Activated naive CD4-positive, alpha-beta T cell treated with anti-CD3 and anti-CD28 coated beads, Interleukin-2, amount 50 U/mL, for 16 hours (primary cell): Measurements from ENCODE around the gene LEFTY1.

Source experiments
- DNase-seq: peaks from one replicate; pipeline ENCODE4 v3.0.0-alpha.2; 2020

LEFTY1 gene

DNA sequence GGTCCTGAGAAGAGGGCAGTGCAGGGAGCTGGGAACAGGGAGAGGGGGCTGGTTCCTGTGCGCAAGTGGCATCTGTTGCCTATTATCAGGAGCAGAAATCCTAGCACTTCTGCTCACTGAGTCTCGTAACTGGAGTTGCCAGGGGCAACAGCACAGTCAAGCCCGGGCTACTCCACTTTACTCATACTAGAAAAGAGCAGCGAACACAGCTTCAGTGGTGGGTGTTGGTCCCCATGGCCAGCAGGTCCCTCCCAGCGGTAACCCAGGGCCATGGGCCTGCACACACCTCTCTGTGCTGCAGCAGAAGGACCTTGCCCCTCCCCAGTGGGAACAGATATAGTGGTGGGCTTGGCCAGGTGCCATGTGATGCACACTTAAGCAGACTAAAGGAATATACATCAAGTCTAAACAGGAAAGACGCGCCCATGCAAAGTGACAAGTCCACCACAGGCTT is 26.6 kb upstream of the LEFTY1 start:
- no peak for DNase-seq

- DNase-seq = no peak
These were observed 26.0 kb upstream of the LEFTY1 start for GRCh38 chr1:225914947-225915346.

GRCh38 chr1:225914391-225914790 is 25.4 kb upstream of the LEFTY1 start:
- no peak for DNase-seq

- DNase-seq = peak; percentile 76
These were observed 22.5 kb upstream of the LEFTY1 start for GRCh38 chr1:225911191-225912130.

GRCh38 chr1:225909477-225909876 is 20.5 kb upstream of the LEFTY1 start:
- no peak for DNase-seq

- no peak for DNase-seq
These were observed 19.8 kb upstream of the LEFTY1 start for GRCh38 chr1:225908773-225909172.

DNA sequence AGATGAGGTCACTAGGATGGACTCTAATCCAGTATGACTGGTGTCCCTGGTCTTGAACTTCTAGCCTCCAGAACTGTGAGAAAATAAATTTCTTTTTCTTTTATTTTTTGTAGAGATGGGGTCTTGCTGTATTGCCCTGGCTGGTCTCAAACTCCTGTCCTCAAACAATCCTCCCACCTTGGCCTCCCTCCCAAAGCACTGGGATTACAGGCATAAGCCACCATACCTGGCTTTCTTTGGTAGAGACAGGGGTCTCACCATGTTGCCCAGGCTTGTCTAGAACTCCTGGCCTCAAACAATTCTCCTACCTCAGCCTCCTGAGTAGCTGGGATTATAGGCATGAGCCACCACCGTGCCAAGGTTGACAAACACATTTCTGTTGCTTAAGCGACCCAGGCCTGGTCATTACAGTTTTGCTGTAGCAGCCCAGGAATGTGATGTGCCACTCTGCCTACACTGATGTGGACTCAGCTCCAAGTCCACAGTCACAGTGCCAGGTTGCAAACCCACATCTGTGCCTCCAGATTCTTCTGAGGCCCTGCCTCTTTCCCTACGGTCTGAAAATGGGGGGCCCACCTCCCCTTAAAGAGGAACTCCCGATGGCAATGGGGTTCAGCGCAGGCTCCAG is 19.2 kb upstream of the LEFTY1 start:
- DNase-seq = no peak

DNA sequence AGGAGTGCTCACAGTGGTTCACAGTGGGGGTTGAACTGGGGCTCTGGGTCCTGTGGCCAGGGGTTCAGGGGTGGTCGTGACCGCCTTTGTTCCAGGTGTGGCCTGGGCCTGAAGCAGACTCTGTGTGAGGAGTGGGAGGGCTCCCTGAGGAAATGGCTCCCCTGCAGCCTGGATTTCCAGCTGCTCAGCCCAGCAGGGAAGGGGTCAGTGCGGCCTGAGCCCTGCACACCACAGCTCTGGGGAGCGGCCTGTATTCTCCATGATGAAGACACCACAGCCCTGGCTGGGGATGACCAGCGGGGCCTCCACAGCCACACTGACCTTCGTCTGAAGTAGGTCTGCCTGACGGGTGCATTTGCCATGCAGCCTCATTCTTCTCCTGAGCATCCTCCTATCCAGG is 18.4 kb upstream of the LEFTY1 start:
- DNase-seq = no peak

DNA sequence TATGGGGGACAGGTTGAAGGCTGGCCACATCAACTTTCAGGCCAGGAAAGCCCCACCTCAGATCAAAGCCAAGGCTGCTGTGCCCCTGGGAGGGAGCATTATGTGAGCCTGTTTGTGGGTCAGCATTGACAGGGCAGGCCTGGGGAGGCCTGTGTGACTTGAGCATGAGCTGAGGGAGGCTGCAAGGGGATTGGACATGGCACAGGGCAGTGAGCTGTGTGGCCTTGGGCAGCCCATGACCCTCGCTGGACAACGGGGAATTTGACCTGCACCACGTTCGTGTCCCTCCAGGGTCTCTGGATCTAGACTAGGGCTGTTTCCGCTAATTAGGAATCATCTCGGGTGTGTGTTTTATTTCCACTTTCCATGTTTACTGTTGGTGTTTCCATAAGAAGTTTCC is 17.5 kb upstream of the LEFTY1 start:
- DNase-seq = no peak

DNA sequence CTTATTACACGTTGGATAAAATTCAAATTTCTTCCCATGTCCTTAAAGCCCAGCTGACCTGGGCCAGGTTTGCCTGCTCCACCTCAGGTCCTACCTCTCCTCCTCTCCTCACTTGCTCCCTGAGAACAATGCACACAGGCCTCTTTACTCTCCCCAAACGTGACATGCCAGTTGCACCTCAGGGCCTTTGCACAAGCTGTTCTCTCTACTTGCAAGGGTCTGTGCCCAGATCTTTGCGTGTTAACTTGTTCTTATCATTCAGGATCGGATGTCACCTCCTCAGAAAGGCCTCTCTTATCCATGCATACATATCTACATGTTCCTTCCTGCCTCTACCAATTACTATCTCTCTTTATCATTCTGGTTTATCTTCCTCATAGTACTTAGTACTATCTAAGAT is 14.7 kb upstream of the LEFTY1 start:
- DNase-seq = no peak

- no peak for DNase-seq
These were observed 10.3 kb upstream of the LEFTY1 start for GRCh38 chr1:225899044-225899925.

DNA sequence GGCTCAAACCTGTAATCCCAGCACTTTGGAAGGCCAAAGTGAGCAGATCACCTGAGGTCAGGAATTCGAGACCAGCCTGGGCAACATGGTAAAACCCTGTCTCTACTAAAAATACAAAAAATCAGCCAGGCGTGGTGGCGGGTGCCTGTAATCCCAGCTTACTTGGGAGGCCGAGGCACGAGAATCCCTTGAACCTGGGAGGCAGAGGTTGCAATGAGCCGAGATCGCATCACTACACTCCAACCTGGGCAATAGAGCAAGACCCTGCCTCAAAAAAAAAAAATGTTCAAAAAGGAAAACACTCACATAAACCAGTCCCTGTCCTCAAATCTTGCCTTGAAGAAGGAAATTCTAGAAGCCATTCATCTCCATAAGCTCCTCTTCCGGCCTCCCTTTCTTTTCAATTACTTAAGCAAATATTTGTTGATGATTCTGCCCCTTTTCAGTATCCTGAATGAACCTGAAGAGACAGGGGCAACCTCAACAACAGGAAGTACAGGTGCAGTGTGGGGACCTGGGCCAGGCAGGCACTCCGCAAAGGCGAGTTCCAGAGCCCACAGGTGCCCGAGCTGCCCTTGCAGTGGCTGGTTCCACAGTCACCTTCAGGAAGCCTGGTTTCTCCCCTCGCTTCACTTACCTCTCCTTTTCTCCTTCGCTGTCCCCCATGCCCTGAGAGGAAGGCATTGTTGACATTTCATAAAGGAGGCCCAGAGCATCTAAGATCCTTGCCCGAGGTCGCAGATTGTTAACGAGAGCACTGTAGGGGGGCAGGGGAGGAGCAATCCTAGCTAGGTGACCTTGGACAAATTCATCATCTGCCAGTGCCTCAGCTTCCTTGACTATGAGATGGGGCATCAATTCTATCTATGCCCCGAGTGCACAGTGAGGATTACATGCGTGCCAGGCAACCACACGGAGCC is 8.9 kb upstream of the LEFTY1 start:
- DNase-seq = no peak

- peak; percentile 55 for DNase-seq
These were observed 8.1 kb upstream of the LEFTY1 start for GRCh38 chr1:225896937-225897549.

DNA sequence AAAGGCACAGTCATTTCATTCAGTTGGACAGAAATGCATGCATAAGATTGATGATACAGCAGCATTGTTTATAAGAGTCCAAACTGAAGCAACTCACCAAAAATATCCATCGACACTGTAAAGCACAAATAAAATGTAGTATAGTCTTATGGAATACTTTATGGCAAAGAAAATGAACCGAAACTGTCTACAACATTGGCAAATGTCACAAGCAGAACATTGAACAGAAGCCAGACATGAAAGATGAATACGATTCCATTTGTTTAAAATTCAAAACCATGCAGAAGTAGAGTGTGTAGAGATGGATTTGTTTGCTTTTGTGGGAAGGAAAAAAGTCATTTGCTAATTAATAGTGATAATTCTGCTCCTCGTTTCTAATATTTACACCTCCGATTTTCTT is 7.5 kb upstream of the LEFTY1 start:
- DNase-seq = no peak

DNA sequence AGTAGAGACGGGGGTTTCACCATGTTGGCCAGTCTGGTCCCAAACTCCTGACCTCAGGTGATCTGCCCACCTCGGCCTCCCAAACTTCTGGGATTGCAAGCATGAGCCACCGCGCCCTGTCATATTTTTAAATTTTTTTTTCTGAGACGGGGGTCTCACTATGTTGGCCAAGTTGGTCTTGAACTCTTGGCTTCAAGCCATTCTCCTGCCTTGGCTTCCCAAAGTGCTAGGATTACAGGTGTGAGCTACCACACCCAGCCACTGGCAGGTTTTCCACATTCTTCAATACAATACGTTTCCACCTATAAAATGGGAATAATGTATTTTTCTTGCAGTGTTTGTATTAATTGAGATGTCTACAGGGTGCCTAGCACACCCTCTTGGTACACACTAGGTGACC is 3.4 kb upstream of the LEFTY1 start:
- no peak for DNase-seq

DNA sequence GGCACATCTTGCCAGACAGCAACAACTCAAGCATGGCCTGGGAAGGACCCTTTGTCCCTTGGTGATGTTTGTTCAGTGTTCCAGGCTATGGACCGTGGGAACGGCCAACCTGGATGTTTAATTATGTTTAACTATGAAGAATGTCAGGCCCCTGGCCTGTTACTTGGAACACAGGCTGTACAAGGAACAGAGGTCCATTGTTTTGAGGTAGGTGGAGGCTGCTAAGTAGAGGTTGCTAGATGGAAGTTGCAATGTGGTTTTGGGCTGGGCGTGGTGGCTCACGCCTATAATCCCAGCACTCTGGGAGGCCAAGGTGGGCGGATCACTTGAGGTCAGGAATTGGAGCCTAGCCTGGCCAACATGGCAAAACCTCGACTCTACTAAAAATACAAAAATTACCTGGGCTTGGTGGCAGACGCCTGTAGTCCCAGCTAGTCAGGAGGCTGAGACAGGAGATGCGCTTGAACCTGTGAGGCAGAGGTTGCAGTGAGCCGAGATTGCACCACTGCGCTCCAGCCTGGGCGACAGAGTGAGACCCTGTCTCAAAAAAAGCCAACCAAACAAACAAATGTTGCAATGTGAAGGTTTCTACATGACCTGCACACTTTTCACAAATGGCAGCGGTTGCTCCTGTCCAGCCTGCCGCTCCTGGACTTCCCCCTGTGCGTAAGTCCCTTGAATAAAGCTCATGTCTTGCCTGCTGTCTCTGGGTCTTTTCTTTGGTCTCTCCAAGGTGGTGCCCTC is 2.5 kb upstream of the LEFTY1 start:
- DNase-seq = no peak

DNA sequence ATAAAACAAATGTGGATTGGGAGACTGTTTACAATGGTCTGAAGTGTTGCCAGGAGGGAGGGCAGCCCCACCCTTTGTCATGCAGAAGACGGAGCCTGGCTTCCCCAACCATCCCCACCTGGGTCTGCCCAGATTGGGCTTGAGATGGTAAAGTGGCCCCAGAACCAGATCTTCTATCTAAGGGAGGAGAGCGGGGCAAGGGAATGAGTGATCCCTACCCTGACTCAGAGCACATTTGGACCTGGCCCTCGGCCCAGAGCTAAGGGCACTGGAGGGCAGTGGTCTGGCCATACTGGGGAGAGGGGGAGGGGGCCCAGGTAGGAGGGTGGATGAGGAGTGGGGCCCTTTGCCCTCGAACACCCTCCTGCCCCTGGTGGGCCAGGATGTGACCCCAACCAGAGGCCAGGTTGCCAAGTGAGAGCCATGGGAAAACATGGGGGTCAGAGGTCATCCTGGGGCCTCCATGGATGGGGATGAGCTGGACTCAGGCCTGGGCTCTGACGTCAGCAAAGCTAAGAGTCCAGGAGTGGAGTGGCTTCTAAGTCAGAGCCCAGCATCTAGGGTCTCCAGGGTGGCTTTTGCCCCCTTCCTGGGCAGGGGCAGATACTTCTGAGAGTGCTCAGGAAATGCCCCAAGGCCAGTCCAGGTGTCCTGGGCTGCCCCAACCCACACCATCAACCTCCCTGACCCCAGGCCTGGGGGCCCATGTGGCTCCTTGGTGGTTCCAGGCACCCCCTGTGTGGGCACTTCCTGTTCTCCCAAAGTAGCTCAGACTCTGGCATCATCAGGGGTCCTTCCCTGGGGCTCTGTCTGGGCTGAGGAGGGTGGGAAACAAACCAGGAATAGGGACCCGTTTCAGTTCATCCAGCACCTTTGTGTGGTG is 1.6 kb upstream of the LEFTY1 start:
- DNase-seq = no peak

DNA sequence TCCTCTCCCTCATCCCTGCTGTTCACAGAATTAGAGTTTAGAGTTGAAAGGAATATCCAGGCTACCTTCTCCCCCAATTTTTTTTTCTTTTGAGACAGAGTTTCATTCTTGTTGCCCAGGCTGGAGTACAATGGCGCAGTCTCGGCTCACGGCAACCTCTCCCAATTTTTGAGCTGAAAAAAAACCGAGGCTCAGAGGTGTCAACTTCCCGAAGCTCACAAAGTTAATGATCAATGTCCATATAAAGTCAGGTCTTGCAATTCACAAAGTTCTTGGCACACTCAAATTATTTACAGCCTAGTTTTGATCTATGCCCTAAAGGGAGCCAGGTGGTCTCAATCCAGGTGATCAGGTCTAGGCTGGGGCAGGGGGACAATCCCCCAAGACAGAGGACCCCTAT is 797 bp upstream of the LEFTY1 start:
- DNase-seq = no peak

GRCh38 chr1:225888289-225888897 is 553 bp downstream of the LEFTY1 start:
- DNase-seq = no peak
